AG09309 (cell line): ENCODE results near the gene APIP.

Experiments
- DNase-seq: peaks from one replicate; pipeline ENCODE4 v3.0.0-alpha.2; 2010; ENCODE audit warnings: low read depth
- H3K4me3 ChIP-seq: 2 replicates; pipeline ENCODE4 v1.5.1; 2011; ENCODE audit warnings: mild to moderate bottlenecking, low read depth, low read length, moderate library complexity; ENCODE audit not compliant: control insufficient read depth
- TF ChIP-seq, protein P1 (sequence below): IDR thresholded peaks from 2 replicates; pipeline ENCODE4 v1.5.1; 2011; ENCODE audit warnings: mild to moderate bottlenecking, low read depth, low read length, inconsistent platforms; ENCODE audit not compliant: insufficient read depth, control insufficient read depth; ENCODE audit errors: missing control alignments

The APIP gene

DNA sequence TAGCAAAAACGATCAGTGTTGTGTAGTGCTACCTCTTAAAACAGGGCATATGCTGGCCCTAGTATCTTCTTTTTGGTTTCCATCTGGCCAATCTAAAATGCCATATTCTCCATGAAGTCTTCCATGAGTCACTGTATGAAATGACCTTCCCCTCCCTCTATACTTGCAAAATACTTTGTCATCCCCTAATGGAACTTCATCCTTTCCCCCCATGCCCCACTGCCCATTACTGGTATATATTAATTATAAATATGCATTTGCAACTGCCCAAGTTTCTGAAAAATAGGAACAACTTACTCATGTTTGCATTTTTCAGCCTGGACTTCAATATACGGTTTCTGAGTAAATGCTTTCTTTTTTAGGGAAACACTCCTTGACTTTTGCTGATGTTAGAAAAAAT, 4.5 kb downstream of the APIP start:
- TF ChIP-seq, protein P1, sequence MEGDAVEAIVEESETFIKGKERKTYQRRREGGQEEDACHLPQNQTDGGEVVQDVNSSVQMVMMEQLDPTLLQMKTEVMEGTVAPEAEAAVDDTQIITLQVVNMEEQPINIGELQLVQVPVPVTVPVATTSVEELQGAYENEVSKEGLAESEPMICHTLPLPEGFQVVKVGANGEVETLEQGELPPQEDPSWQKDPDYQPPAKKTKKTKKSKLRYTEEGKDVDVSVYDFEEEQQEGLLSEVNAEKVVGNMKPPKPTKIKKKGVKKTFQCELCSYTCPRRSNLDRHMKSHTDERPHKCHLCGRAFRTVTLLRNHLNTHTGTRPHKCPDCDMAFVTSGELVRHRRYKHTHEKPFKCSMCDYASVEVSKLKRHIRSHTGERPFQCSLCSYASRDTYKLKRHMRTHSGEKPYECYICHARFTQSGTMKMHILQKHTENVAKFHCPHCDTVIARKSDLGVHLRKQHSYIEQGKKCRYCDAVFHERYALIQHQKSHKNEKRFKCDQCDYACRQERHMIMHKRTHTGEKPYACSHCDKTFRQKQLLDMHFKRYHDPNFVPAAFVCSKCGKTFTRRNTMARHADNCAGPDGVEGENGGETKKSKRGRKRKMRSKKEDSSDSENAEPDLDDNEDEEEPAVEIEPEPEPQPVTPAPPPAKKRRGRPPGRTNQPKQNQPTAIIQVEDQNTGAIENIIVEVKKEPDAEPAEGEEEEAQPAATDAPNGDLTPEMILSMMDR, result no peak
- DNase-seq, result no peak
- H3K4me3 ChIP-seq, result no peak overlapping the region

DNA sequence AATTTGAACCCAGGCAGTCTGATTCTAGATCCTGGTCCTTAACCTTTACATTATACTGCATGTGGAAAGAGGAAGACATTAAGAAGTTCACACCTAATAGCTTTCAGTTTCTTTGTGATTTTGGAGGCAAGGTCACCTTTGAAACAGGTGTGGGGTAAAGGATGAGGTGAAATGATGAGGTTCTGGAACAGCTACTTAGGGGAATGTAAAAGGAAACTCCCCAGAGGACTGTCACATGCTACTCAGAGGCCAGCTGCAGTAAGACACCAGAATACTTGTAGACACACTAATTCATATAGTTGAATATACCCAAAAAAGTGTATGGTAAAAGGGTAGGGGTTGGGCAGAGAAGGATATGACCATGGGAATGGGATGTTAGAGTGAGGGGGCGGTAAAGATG, 5.4 kb downstream of the APIP start:
- TF ChIP-seq, protein P1, result no peak
- DNase-seq, result no peak
- no peak overlapping the region for H3K4me3 ChIP-seq

DNA sequence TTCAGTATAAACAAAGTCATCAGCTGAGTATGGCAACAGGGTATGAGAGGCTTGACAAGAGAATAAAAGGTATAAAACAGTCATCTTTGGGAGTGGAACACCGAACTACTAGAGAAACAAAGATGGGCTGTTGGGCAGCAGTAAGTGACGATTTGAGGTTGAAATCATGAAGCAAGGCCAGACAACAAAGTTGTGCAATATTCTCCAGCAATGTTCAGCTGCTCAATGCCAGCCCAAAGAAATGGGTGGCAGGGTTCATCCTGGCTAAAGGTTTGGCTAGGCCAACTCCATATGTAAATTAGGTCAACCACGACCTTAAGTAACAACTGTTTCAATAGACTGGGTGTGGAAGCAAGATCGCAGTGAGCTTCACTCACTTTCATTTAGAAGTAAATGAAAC, 6.2 kb downstream of the APIP start:
- DNase-seq, result no peak

DNA sequence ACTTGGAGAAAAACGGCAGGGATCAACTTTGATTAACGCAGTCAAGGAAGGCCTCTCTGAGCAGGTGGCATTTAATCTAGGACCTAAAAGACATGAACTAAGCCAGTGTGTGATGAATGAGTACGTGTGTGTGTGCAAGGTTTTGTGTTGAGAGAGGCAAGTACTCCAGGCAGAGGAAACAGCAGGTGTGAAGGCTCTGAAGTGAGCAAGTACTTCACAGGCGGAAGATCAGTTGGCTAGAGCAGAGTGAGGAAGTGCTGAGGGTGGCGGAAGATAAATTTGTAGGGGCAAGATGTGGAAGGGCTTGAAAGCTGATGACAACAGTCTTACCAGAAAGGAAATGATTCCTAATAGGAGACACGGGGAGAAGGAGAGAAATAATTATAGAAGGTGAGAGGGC, 6.8 kb downstream of the APIP start:
- no peak overlapping the region for H3K4me3 ChIP-seq
- TF ChIP-seq, protein P1, result no peak
- no peak for DNase-seq

More for the DNA sequence above, 6.2 kb downstream of the APIP start:
- TF ChIP-seq, protein P1, result no peak
- H3K4me3 ChIP-seq, result no peak overlapping the region

DNA sequence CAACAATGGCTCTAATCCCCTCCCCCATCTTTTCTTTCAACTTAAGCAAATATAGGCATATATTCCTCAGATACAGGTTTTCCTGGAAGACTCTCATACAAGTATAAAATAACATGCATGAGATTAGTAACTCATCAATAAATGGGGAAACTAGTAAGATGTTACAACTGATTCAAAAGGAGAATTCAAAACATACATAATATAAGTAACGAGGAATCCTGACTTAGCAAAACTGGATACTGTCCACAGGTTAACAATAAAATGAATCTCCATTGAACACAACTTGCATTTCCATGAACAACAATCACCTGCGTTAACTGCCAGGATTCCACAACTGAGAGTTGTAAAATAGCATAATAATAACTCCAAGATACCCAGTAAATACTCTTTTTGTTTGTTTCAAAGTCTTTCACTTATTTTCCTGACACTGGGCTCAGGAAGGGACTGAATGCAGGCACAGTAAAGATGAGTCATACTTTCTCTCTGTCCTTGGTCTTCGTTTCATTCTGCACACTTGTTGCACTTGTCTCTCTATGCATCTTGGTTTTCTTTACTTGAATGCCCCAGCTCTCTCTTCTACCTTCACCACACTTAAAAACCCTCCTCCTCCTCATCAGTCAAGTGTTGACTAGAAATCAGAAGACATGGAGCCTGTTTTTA, 8.1 kb downstream of the APIP start:
- TF ChIP-seq, protein P1, result no peak
- no peak for DNase-seq
- no peak overlapping the region for H3K4me3 ChIP-seq

DNA sequence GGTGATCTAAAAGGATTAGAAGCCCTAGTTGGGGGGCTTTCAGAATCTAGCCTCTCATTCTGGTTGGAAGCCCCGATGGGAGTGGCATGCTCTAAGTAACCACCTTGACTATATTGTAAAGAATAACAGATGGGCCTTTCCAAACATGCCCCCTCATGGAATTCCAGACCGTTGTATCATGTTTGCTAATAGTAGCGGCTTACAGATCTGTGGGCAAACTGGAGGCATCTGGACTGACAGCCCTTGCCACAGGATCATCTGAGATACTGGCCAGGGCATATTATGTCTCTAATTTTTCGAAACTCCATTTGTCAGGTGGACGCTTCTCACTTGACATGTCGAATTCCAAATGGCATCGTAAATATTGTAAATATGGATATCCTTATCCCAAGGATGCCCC, 10.5 kb downstream of the APIP start:
- H3K4me3 ChIP-seq, result no peak overlapping the region
- no peak for DNase-seq
- TF ChIP-seq, protein P1, result no peak
